Measurements from ENCODE around the gene PTPRS.

PTPRS gene

GRCh38 chr19:5342573-5343201 lies 2.1 kb upstream of the PTPRS start:
- no peak for DNase-seq (ENCODE audit: low spot score)

DNA sequence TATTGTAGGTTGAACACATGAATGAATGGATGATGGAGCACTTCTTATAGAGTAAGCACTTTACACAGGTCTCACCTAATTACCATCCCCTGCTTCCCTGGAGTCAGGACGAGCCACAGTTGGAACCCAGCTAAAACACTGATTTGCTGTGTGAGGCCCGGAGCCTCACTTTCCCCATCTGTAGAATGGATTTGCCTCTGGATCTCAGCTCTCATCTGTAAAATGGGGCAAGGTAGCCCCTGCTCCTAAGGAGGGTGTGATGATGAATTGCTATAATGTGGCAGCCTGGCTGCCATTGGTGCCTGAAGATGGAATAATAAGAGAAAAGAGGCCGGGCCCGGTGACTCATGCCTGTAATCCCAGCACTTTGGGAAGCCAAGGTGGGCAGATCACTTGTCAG lies 1.4 kb upstream of the PTPRS start:
- Histone ChIP-seq H2BK120ac (ENCODE audit: low read depth, low read length) (no peak overlapping the region), H2AK5ac (ENCODE audit: low read depth, low read length) (no peak overlapping the region), H3K79me1 (ENCODE audit: low read depth, low read length) (peaks cover 12% of the 10 kb centered on the region), H3K4me2 (ENCODE audit: insufficient read depth, low read length, poor library complexity, severe bottlenecking) (no peak overlapping the region), H2BK12ac (ENCODE audit: low read length) (no peak overlapping the region), H3K4me3 (ENCODE audit: low read length in 2 of 2) (no peak overlapping the region), H3K18ac (ENCODE audit: low read length) (no peak overlapping the region), H3K4me1 (ENCODE audit: control insufficient read depth in 2 of 2, insufficient read depth in 1 of 2, low read depth in 1 of 2, low read length in 2 of 2) (peaks cover 15 to 17% of the 10 kb centered on the region in 2 donors), H2AFZ (ENCODE audit: low read length) (no peak overlapping the region), H2BK15ac (ENCODE audit: low read length) (no peak overlapping the region), H4K8ac (ENCODE audit: low read depth, low read length) (no peak overlapping the region), H3K27me3 (ENCODE audit: control insufficient read depth in 3 of 3, insufficient read depth in 3 of 3, low read depth in 1 of 3, low read length in 3 of 3) (peaks cover 0 to 5% (median 2%) of the 10 kb centered on the region in 3 experiments), H3K23ac (ENCODE audit: low read depth, low read length, poor library complexity) (no peak overlapping the region), H3K9me3 (replicated peaks in 1 of 2; ENCODE audit: control insufficient read depth in 2 of 2, insufficient read depth in 1 of 2, low read depth in 1 of 2, low read length in 2 of 2) (peaks cover 0 to 6% of the 10 kb centered on the region in 2 donors), H3K14ac (ENCODE audit: low read length) (no peak overlapping the region), H3K9ac (ENCODE audit: low read depth, low read length, poor library complexity) (no peak overlapping the region), H3K36me3 (replicated peaks in 1 of 2; ENCODE audit: control insufficient read depth in 2 of 2, insufficient read depth in 2 of 2, low read length in 2 of 2) (peaks cover 0 to 10% of the 10 kb centered on the region in 2 donors), H3K27ac (replicated peaks; ENCODE audit: low read length) (no peak overlapping the region), H4K91ac (ENCODE audit: low read depth, low read length, poor library complexity) (no peak overlapping the region), H2BK5ac (ENCODE audit: low read length) (no peak overlapping the region), H3K4ac (ENCODE audit: low read length) (no peak overlapping the region)
- no peak for DNase-seq (ENCODE audit: low spot score)
- no CpG with 5 or more reads among the region's 4 CpGs for whole genome bisulfite sequencing, 2 donors (ENCODE audit: extremely low coverage in 2 of 2, insufficient read length in 2 of 2, insufficient replicate concordance in 1 of 2)

More at GRCh38 chr19:5342573-5343201, 2.1 kb upstream of the PTPRS start:
- Histone ChIP-seq H3K27me3 (ENCODE audit: control insufficient read depth in 3 of 3, insufficient read depth in 3 of 3, low read depth in 1 of 3, low read length in 3 of 3) (peaks cover 0 to 5% (median 2%) of the 10 kb centered on the region in 3 experiments), H4K8ac (ENCODE audit: low read depth, low read length) (no peak overlapping the region), H2AFZ (ENCODE audit: low read length) (no peak overlapping the region), H3K4ac (ENCODE audit: low read length) (no peak overlapping the region), H2BK5ac (ENCODE audit: low read length) (no peak overlapping the region), H3K79me1 (ENCODE audit: low read depth, low read length) (peaks cover 9% of the 10 kb centered on the region), H3K4me2 (ENCODE audit: insufficient read depth, low read length, poor library complexity, severe bottlenecking) (no peak overlapping the region), H2BK120ac (ENCODE audit: low read depth, low read length) (no peak overlapping the region), H3K14ac (ENCODE audit: low read length) (no peak overlapping the region), H3K23ac (ENCODE audit: low read depth, low read length, poor library complexity) (no peak overlapping the region), H3K27ac (replicated peaks; ENCODE audit: low read length) (no peak overlapping the region), H3K36me3 (replicated peaks in 1 of 2; ENCODE audit: control insufficient read depth in 2 of 2, insufficient read depth in 2 of 2, low read length in 2 of 2) (peaks cover 0 to 5% of the 10 kb centered on the region in 2 donors), H3K4me3 (ENCODE audit: low read length in 2 of 2) (no peak overlapping the region), H2BK12ac (ENCODE audit: low read length) (no peak overlapping the region), H3K18ac (ENCODE audit: low read length) (no peak overlapping the region), H3K9me3 (replicated peaks in 1 of 2; ENCODE audit: control insufficient read depth in 2 of 2, insufficient read depth in 1 of 2, low read depth in 1 of 2, low read length in 2 of 2) (peaks cover 0 to 6% of the 10 kb centered on the region in 2 donors), H2BK15ac (ENCODE audit: low read length) (no peak overlapping the region), H3K9ac (ENCODE audit: low read depth, low read length, poor library complexity) (no peak overlapping the region), H3K4me1 (ENCODE audit: control insufficient read depth in 2 of 2, insufficient read depth in 1 of 2, low read depth in 1 of 2, low read length in 2 of 2) (peaks cover 10 to 17% of the 10 kb centered on the region in 2 donors), H2AK5ac (ENCODE audit: low read depth, low read length) (peak overlapping the region; percentile 74), H4K91ac (ENCODE audit: low read depth, low read length, poor library complexity) (no peak overlapping the region)
- no CpG with 5 or more reads among the region's 12 CpGs for WGBS, 2 donors (ENCODE audit: extremely low coverage in 2 of 2, insufficient read length in 2 of 2, insufficient replicate concordance in 1 of 2)

DNA sequence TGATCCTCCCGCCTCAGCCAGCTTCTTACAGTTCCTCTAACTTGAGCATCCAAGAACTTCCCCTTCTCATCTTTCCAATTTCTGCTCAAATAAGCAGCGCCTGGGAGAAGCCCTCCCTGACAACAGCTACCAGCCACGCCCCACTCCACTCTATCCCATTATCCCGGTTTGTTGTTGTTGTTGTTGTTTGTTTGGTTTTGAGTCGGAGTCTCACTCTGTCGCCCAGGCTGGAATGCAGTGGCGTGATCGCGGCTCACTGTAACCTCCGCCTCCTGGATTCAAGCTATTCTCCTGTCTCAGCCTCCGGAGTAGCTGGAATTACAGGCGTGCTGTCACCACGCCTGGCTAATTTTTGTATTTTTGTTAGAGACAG lies 822 bp upstream of the PTPRS start:
- no peak overlapping the region for H3K14ac ChIP-seq (ENCODE audit: low read length)
- H3K18ac ChIP-seq (ENCODE audit: low read length): no peak overlapping the region
- H3K79me1 ChIP-seq (ENCODE audit: low read depth, low read length): peaks cover 12% of the 10 kb centered on the region
- H2BK5ac ChIP-seq (ENCODE audit: low read length): no peak overlapping the region
- H3K4me3 ChIP-seq (ENCODE audit: low read length in 2 of 2): no peak overlapping the region
- H2BK12ac ChIP-seq (ENCODE audit: low read length): no peak overlapping the region
- H4K91ac ChIP-seq (ENCODE audit: low read depth, low read length, poor library complexity): no peak overlapping the region
- H2BK15ac ChIP-seq (ENCODE audit: low read length): peak overlapping the region; percentile 32
- no peak overlapping the region for H3K23ac ChIP-seq (ENCODE audit: low read depth, low read length, poor library complexity)
- H2AK5ac ChIP-seq (ENCODE audit: low read depth, low read length): no peak overlapping the region
- H3K4ac ChIP-seq (ENCODE audit: low read length): no peak overlapping the region
- DNase-seq (ENCODE audit: low spot score): no peak
- peaks cover 19 to 21% of the 10 kb centered on the region in 2 donors for H3K4me1 ChIP-seq (ENCODE audit: control insufficient read depth in 2 of 2, insufficient read depth in 1 of 2, low read depth in 1 of 2, low read length in 2 of 2)
- peaks cover 0 to 5% (median 2%) of the 10 kb centered on the region in 3 experiments for H3K27me3 ChIP-seq (ENCODE audit: control insufficient read depth in 3 of 3, insufficient read depth in 3 of 3, low read depth in 1 of 3, low read length in 3 of 3)
- H2BK120ac ChIP-seq (ENCODE audit: low read depth, low read length): no peak overlapping the region
- no peak overlapping the region for H3K27ac ChIP-seq (replicated peaks; ENCODE audit: low read length)
- WGBS, 2 donors (ENCODE audit: extremely low coverage in 2 of 2, insufficient read length in 2 of 2, insufficient replicate concordance in 1 of 2): no CpG with 5 or more reads among the region's 13 CpGs
- H3K36me3 ChIP-seq (replicated peaks in 1 of 2; ENCODE audit: control insufficient read depth in 2 of 2, insufficient read depth in 2 of 2, low read length in 2 of 2): peaks cover 0 to 11% of the 10 kb centered on the region in 2 donors
- H3K9ac ChIP-seq (ENCODE audit: low read depth, low read length, poor library complexity): no peak overlapping the region
- peak overlapping the region; percentile 80 for H2AFZ ChIP-seq (ENCODE audit: low read length)
- H3K4me2 ChIP-seq (ENCODE audit: insufficient read depth, low read length, poor library complexity, severe bottlenecking): no peak overlapping the region
- H4K8ac ChIP-seq (ENCODE audit: low read depth, low read length): no peak overlapping the region
- peaks cover 0 to 6% of the 10 kb centered on the region in 2 donors for H3K9me3 ChIP-seq (replicated peaks in 1 of 2; ENCODE audit: control insufficient read depth in 2 of 2, insufficient read depth in 1 of 2, low read depth in 1 of 2, low read length in 2 of 2)

DNA sequence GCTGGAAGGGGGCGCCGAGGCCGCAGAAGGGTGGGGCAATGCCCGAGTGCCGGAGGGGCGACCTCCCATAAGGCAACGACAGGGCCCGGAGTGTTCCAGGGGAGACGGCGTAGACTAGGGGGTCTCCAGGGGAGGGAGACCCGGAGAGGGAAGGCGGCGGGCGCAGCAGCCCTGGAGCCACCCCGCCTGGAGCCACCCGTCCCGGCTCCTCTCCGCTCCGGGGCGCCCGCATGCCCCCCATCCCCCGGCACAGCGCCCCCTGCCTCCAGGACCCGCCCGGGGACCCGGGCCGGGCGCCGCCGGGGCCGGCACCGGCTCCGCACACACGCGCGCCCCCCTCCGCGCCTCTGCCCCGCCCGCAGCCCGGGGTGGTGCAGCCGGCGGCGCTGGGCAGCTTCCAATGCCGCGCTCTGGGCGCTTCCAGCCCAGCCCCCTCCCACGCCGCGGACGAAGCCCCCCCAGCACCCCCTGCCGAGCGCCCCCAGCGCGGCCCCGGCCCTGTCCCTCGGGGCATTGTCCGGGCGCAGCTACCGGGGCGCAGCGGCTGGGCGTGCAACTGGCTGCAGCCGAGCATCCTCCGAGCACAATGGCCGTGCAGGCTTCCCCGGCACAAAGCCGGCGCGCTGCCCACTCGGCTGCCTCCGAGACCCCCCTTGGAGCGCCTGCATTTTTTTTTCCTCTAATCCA lies 519 bp downstream of the PTPRS start:
- no peak overlapping the region for H4K8ac ChIP-seq (ENCODE audit: low read depth, low read length)
- H3K14ac ChIP-seq (ENCODE audit: low read length): peak overlapping the region; percentile 82
- H2BK12ac ChIP-seq (ENCODE audit: low read length): no peak overlapping the region
- WGBS, 2 donors (ENCODE audit: extremely low coverage in 2 of 2, insufficient read length in 2 of 2, insufficient replicate concordance in 1 of 2): no CpG with 5 or more reads among the region's 73 CpGs
- H3K27ac ChIP-seq (replicated peaks; ENCODE audit: low read length): peak overlapping the region; percentile 90
- H2BK5ac ChIP-seq (ENCODE audit: low read length): peak overlapping the region; percentile 90
- peak overlapping the region; percentile 93 for H3K23ac ChIP-seq (ENCODE audit: low read depth, low read length, poor library complexity)
- DNase-seq (ENCODE audit: low spot score): peak; percentile 65
- peaks cover 19 to 23% of the 10 kb centered on the region in 2 donors for H3K4me1 ChIP-seq (ENCODE audit: control insufficient read depth in 2 of 2, insufficient read depth in 1 of 2, low read depth in 1 of 2, low read length in 2 of 2)
- H3K4me3 ChIP-seq (ENCODE audit: low read length in 2 of 2): peak overlapping the region; percentile 90 to 97
- H2BK15ac ChIP-seq (ENCODE audit: low read length): peak overlapping the region; percentile 67
- H3K18ac ChIP-seq (ENCODE audit: low read length): peak overlapping the region; percentile 99
- H3K36me3 ChIP-seq (replicated peaks in 1 of 2; ENCODE audit: control insufficient read depth in 2 of 2, insufficient read depth in 2 of 2, low read length in 2 of 2): peaks cover 5 to 16% of the 10 kb centered on the region in 2 donors
- peaks cover 0 to 5% (median 0%) of the 10 kb centered on the region in 3 experiments for H3K27me3 ChIP-seq (ENCODE audit: control insufficient read depth in 3 of 3, insufficient read depth in 3 of 3, low read depth in 1 of 3, low read length in 3 of 3)
- H2AK5ac ChIP-seq (ENCODE audit: low read depth, low read length): peak overlapping the region; percentile 84
- peak overlapping the region; percentile 95 for H3K9ac ChIP-seq (ENCODE audit: low read depth, low read length, poor library complexity)
- H3K79me1 ChIP-seq (ENCODE audit: low read depth, low read length): peaks cover 16% of the 10 kb centered on the region
- peaks cover 0 to 6% of the 10 kb centered on the region in 2 donors for H3K9me3 ChIP-seq (replicated peaks in 1 of 2; ENCODE audit: control insufficient read depth in 2 of 2, insufficient read depth in 1 of 2, low read depth in 1 of 2, low read length in 2 of 2)
- H2BK120ac ChIP-seq (ENCODE audit: low read depth, low read length): peak overlapping the region; percentile 72
- H3K4me2 ChIP-seq (ENCODE audit: insufficient read depth, low read length, poor library complexity, severe bottlenecking): peak overlapping the region; percentile 96
- peak overlapping the region; percentile 93 for H3K4ac ChIP-seq (ENCODE audit: low read length)
- peak overlapping the region; percentile 87 for H2AFZ ChIP-seq (ENCODE audit: low read length)
- no peak overlapping the region for H4K91ac ChIP-seq (ENCODE audit: low read depth, low read length, poor library complexity)
